Esophagus squamous epithelium (tissue), 4 donors: ENCODE results near the gene NOL6.

Experiments
- POLR2A ChIP-seq, 4 donors: fragments of 450-650 bp; IDR thresholded peaks; one replicate each; pipeline ENCODE4 v1.6.1; 2017; ENCODE audit warnings: antibody characterized with exemption in 4 of 4, mild to moderate bottlenecking in 4 of 4, moderate library complexity in 3 of 4
- TF ChIP-seq, protein P1 (sequence below), 6 experiments: fragments of 450-650 bp in 4 of 6; fragments of 200-600 bp in 2 of 6; sonication (generic) in 2 of 6; IDR thresholded peaks; one replicate each; pipeline ENCODE4 v1.5.1; 2016 to 2019; ENCODE audit warnings: antibody characterized with exemption in 6 of 6, mild to moderate bottlenecking in 4 of 6, moderate library complexity in 4 of 6

DNA sequence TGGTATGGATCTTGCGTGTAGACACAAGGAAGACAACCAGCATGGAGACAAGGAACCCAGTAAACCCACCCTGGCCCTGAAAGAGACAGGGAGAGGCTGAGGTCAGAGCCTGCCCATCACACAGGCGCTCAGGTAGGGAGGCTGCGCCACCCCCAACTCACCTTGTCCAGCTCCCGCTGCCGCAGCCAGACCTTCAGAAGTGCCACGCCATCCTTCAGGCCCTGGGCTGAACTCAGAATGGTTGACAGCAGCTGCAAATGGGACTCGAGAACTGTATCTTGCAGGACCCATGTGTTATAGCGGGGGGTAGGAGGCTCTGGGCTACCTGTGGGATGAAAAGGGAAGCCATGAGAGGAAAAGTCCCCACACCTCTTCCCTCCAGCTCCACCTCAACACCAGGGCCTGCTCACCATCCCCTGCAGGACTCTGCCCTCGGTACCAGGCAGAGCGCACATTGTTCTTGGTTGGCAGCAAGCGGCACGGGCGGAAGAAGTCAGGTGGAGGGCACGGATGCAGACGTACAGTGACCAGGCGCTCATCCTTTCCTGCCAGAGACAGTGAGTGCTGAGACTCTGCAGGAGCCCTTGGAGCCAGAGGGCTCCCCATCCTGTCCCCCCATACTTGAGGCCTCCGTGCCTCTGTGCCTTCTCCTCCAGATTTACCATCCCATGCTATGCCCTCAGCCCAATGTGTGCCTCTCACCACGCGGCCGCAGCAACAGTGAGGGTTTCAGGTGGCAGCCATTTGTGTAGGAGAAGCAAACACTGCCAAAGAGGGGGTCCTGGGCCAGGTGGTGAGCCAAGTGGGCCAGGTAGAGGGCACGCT is 4.7 kb downstream of the NOL6 start:
- TF ChIP-seq, protein P1, sequence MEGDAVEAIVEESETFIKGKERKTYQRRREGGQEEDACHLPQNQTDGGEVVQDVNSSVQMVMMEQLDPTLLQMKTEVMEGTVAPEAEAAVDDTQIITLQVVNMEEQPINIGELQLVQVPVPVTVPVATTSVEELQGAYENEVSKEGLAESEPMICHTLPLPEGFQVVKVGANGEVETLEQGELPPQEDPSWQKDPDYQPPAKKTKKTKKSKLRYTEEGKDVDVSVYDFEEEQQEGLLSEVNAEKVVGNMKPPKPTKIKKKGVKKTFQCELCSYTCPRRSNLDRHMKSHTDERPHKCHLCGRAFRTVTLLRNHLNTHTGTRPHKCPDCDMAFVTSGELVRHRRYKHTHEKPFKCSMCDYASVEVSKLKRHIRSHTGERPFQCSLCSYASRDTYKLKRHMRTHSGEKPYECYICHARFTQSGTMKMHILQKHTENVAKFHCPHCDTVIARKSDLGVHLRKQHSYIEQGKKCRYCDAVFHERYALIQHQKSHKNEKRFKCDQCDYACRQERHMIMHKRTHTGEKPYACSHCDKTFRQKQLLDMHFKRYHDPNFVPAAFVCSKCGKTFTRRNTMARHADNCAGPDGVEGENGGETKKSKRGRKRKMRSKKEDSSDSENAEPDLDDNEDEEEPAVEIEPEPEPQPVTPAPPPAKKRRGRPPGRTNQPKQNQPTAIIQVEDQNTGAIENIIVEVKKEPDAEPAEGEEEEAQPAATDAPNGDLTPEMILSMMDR (IDR thresholded peaks at IDR 0.05) = no peak
- no peak for TF ChIP-seq POLR2A (IDR thresholded peaks at IDR 0.05)
